HepG2 (cell line): ENCODE measurements around the gene ZNF277. TPM values are rescaled to one million over a fixed set of nuclear protein-coding genes. Genes with fewer than 3 reads are reported as not detected.

Source experiments
- ATAC-seq: fragments of 200-7000 bp; cut with Tn5 transposase; 3 replicates; pipeline ENCODE4 v1.9.1; 2020; ENCODE audit warnings: mild to moderate bottlenecking, moderate library complexity
- BruUV-seq: library from RNA; stranded (reverse); fragments of 400-500 nt; replicated peaks from 2 replicates; lab custom pipeline; 2021; lab: Mats Ljungman, UMichigan
- CTCF ChIA-PET: fragments of 300-600 bp; formaldehyde crosslinking; extraction: SDS; loops from one replicate; lab custom pipeline; 2021; ENCODE audit warnings: low total read pairs, inconsistent platforms, low intra/inter-chr PET ratio; lab: Yijun Ruan, JAX
- POLR2A ChIA-PET: fragments of 350-600 bp; sonication (Branson Sonifier 250); formaldehyde crosslinking; loops from one replicate; lab custom pipeline; 2020; ENCODE audit warnings: antibody characterized with exemption, inconsistent platforms; lab: Yijun Ruan, JAX
- DNase-seq: peaks from one replicate; pipeline ENCODE4 v3.0.0-alpha.2; 2015; ENCODE audit warnings: low spot score
- FAIRE-seq: peaks from 3 replicates; lab custom pipeline; 2011; peaks lifted over from hg19 to GRCh38; lab: Jason Lieb, UNC
- H2AFZ ChIP-seq: one replicate; pipeline ENCODE4 v1.6.1; 2011; ENCODE audit warnings: low read length, inconsistent platforms
- H3K27ac ChIP-seq: fragments of 300-600 bp; 3 replicates; pipeline ENCODE4 v1.8.0; 2011; ENCODE audit warnings: mixed run types, mild to moderate bottlenecking, mixed read lengths, low read length, inconsistent platforms; ENCODE audit not compliant: insufficient read depth; ENCODE audit errors: extremely low read length
- H3K27me3 ChIP-seq, 2 experiments: fragments of 200-600 bp in 1 of 2; 2 replicates in 1 of 2; 3 replicates in 1 of 2; pipeline versions ENCODE4 v1.6.0 to v1.8.0; 2011; ENCODE audit warnings: low read length in 2 of 2, mild to moderate bottlenecking in 2 of 2, moderate library complexity in 2 of 2, inconsistent platforms in 1 of 2; ENCODE audit not compliant: insufficient read depth in 2 of 2, control insufficient read depth in 1 of 2
- H3K36me3 ChIP-seq, 2 experiments: fragments of 200-600 bp in 1 of 2; replicated peaks in 1 of 2; 2 replicates in 1 of 2; 3 replicates in 1 of 2; pipeline versions ENCODE4 v1.5.1 to v1.8.0; 2011; ENCODE audit warnings: low read length in 2 of 2, inconsistent platforms in 1 of 2; ENCODE audit not compliant: insufficient read depth in 2 of 2, control insufficient read depth in 1 of 2
- H3K4me1 ChIP-seq: 2 replicates; pipeline ENCODE4 v1.5.1; 2012; ENCODE audit warnings: low read length, inconsistent platforms; ENCODE audit not compliant: insufficient read depth
- H3K4me2 ChIP-seq: 2 replicates; pipeline ENCODE4 v1.6.0; 2011; ENCODE audit warnings: low read depth, low read length, inconsistent platforms
- H3K4me3 ChIP-seq, 3 experiments: fragments of 200-600 bp in 1 of 3; sonication (generic), shearing (Covaris generic) in 1 of 3; replicated peaks in 1 of 3; 2 replicates each; pipeline ENCODE4 v1.5.1; 2011 to 2016; ENCODE audit warnings: low read length in 3 of 3, inconsistent platforms in 2 of 3, low read depth in 2 of 3, mild to moderate bottlenecking in 2 of 3, control low read depth in 1 of 3, mixed read lengths in 1 of 3; ENCODE audit not compliant: insufficient read depth in 1 of 3
- H3K79me2 ChIP-seq: one replicate; pipeline ENCODE4 v1.6.1; 2011; ENCODE audit warnings: low read length, inconsistent platforms; ENCODE audit not compliant: insufficient read depth
- H3K9ac ChIP-seq: 2 replicates; pipeline ENCODE4 v1.6.0; 2011; ENCODE audit warnings: mild to moderate bottlenecking, low read depth, low read length, inconsistent platforms; ENCODE audit not compliant: insufficient read depth
- H3K9me3 ChIP-seq: 2 replicates; pipeline ENCODE4 v1.5.1; 2012; ENCODE audit warnings: mild to moderate bottlenecking, low read length
- H4K20me1 ChIP-seq: 2 replicates; pipeline ENCODE4 v1.6.0; 2011; ENCODE audit warnings: inconsistent platforms, mild to moderate bottlenecking, low read length, moderate library complexity; ENCODE audit not compliant: insufficient read depth
- FOXP1 ChIP-seq, 2 experiments: fragments of 450-650 bp in 1 of 2; IDR thresholded peaks; 2 replicates each; pipeline ENCODE4 v1.6.1; 2017 to 2018; ENCODE audit warnings: antibody characterized with exemption in 1 of 2
- RARA ChIP-seq: IDR thresholded peaks from 2 replicates; pipeline ENCODE4 v1.6.1; 2016; ENCODE audit warnings: missing genetic modification reagents, missing compliant biosample characterization
- SALL1 ChIP-seq: sonication (generic); formaldehyde crosslinking; IDR thresholded peaks from 2 replicates; pipeline ENCODE4 v1.8.0; 2022; ENCODE audit warnings: mild to moderate bottlenecking, missing genetic modification reagents
- SMAD3 ChIP-seq: sonication (generic); formaldehyde crosslinking; IDR thresholded peaks from 2 replicates; pipeline ENCODE4 v1.4.0; 2020; ENCODE audit warnings: missing genetic modification reagents
- SOX13 ChIP-seq, 3 experiments: fragments of 450-650 bp in 1 of 3; sonication (generic) in 1 of 3; formaldehyde crosslinking in 1 of 3; IDR thresholded peaks in 2 of 3; conservative IDR thresholded peaks in 1 of 3; 2 replicates each; pipeline versions ENCODE4 v1.5.0 to v1.6.1; 2016 to 2020; ENCODE audit warnings: antibody characterized with exemption in 1 of 3, mild to moderate bottlenecking in 1 of 3, missing compliant biosample characterization in 1 of 3, missing genetic modification reagents in 1 of 3, moderate library complexity in 1 of 3
- WGBS: methylation state at CpG from one replicate; pipeline ENCODE4 v1.1.6; 2017; ENCODE audit warnings: low lambda C conversion rate; 5-methylcytosine and 5-hydroxymethylcytosine counted together
- in situ Hi-C: cut with HindIII; loops from 2 replicates; pipeline ENCODE4 v1.10.0; 2017; ENCODE audit warnings: low pct_unique_long_range_greater_than_20kb; ENCODE audit not compliant: extremely low pct_ligation_motif_present
- intact Hi-C: fragments of 100-400 bp; cut with micrococcal nuclease; formaldehyde crosslinking; loops from one replicate; pipeline ENCODE4 v1.10.0; 2022; ENCODE audit not compliant: unreplicated experiment
- polyA plus RNA-seq, 8 experiments: library from polyadenylated mRNA; depleted of rRNA in 3 of 8; stranded (reverse) in 7 of 8; unstranded in 1 of 8; fragments of >200 nt; fragmentation: Illumina TruSeq in 4 of 8; extraction: Trizol in 4 of 8; gene quantifications; 2 replicates each; pipeline versions ENCODE4 v1.2.1 to v1.2.3, GENCODE V29; 2011 to 2016; ENCODE audit warnings: low read depth in 4 of 8, missing spikeins in 1 of 8, mixed read lengths in 1 of 8; ENCODE audit not compliant: insufficient read depth in 1 of 8
- total RNA-seq, 5 experiments: library from RNA; depleted of rRNA; stranded (reverse); fragments of >200 nt; fragmentation: Illumina TruSeq; extraction: Trizol; gene quantifications; 2 replicates each; pipeline ENCODE4 v1.2.3, GENCODE V29; 2016; ENCODE audit warnings: low read depth in 1 of 5
- TF ChIP-seq, protein P1 (sequence below): sonication (generic); formaldehyde crosslinking; IDR thresholded peaks from 2 replicates; pipeline ENCODE4 v1.4.0; 2020; ENCODE audit warnings: mild to moderate bottlenecking, missing genetic modification reagents
- TF ChIP-seq, protein P2 (sequence below): sonication (generic); formaldehyde crosslinking; IDR thresholded peaks from 2 replicates; pipeline ENCODE4 v1.4.0; 2020; ENCODE audit warnings: missing genetic modification reagents

The ZNF277 gene
- total and polyA plus RNA-seq, 2 of the 13 experiments (the other 11 are each of a cell fraction or from before 2014, with no cell fraction given), result 29.1 to 30.1 TPM

GRCh38 chr7:112183266-112183665, 23.2 kb upstream of the ZNF277 start:
- Histone ChIP-seq H3K27me3 (no peaks in the 10 kb centered on the region), H2AFZ (no peak overlapping the region), H3K4me3 (no peak overlapping the region), H3K4me2 (peak overlapping the region; percentile 49; the same call in 1 of the 2 replicates), H4K20me1 (peaks cover 14% of the 10 kb centered on the region), H3K9me3 (no peaks in the 10 kb centered on the region), H3K36me3 (no peaks in the 10 kb centered on the region), H3K4me1 (peaks cover 46% of the 10 kb centered on the region), H3K9ac (no peak overlapping the region), H3K79me2 (peaks cover 69% of the 10 kb centered on the region), H3K27ac (no peak overlapping the region)
- no TSS peak for BruUV-seq
- ChIA-PET CTCF (no interaction called here), POLR2A (interaction anchor here (1.0 to 1.6 kb wide), 4 partner anchors 11 to 252 kb away, joined by 3 to 5 read pairs (median 4); no protein-coding TSS in a partner anchor)
- intact Hi-C loops (no loop called here), in situ Hi-C loops (no loop called here)
- ATAC-seq, result peak; percentile 70
- 20% methylated on average over 1 of the region's 1 CpG for WGBS
- peak; percentile 32 for DNase-seq
- no peak for FAIRE-seq
- no peak for TF ChIP-seq SMAD3 (CRISPR knock-in tag)
- TF ChIP-seq, protein P1, sequence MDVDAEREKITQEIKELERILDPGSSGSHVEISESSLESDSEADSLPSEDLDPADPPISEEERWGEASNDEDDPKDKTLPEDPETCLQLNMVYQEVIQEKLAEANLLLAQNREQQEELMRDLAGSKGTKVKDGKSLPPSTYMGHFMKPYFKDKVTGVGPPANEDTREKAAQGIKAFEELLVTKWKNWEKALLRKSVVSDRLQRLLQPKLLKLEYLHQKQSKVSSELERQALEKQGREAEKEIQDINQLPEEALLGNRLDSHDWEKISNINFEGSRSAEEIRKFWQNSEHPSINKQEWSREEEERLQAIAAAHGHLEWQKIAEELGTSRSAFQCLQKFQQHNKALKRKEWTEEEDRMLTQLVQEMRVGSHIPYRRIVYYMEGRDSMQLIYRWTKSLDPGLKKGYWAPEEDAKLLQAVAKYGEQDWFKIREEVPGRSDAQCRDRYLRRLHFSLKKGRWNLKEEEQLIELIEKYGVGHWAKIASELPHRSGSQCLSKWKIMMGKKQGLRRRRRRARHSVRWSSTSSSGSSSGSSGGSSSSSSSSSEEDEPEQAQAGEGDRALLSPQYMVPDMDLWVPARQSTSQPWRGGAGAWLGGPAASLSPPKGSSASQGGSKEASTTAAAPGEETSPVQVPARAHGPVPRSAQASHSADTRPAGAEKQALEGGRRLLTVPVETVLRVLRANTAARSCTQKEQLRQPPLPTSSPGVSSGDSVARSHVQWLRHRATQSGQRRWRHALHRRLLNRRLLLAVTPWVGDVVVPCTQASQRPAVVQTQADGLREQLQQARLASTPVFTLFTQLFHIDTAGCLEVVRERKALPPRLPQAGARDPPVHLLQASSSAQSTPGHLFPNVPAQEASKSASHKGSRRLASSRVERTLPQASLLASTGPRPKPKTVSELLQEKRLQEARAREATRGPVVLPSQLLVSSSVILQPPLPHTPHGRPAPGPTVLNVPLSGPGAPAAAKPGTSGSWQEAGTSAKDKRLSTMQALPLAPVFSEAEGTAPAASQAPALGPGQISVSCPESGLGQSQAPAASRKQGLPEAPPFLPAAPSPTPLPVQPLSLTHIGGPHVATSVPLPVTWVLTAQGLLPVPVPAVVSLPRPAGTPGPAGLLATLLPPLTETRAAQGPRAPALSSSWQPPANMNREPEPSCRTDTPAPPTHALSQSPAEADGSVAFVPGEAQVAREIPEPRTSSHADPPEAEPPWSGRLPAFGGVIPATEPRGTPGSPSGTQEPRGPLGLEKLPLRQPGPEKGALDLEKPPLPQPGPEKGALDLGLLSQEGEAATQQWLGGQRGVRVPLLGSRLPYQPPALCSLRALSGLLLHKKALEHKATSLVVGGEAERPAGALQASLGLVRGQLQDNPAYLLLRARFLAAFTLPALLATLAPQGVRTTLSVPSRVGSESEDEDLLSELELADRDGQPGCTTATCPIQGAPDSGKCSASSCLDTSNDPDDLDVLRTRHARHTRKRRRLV, result 0 out of 2 replicates have a peak, but pooled peaks have one; percentile 5
- TF ChIP-seq RARA (CRISPR knock-in tag), result 0 out of 2 replicates have a peak, but pooled peaks have one; percentile 16
- no peak for TF ChIP-seq SOX13 (IDR thresholded peaks at IDR 0.05)
- TF ChIP-seq SOX13 (CRISPR knock-in tag; conservative IDR thresholded peaks at IDR 0.05 in 1 of 2, IDR thresholded peaks at IDR 0.05 in 1 of 2), result peak in 1 of 2 experiments; percentile 79; a peak in 2 of 4 replicates
- TF ChIP-seq, protein P2, sequence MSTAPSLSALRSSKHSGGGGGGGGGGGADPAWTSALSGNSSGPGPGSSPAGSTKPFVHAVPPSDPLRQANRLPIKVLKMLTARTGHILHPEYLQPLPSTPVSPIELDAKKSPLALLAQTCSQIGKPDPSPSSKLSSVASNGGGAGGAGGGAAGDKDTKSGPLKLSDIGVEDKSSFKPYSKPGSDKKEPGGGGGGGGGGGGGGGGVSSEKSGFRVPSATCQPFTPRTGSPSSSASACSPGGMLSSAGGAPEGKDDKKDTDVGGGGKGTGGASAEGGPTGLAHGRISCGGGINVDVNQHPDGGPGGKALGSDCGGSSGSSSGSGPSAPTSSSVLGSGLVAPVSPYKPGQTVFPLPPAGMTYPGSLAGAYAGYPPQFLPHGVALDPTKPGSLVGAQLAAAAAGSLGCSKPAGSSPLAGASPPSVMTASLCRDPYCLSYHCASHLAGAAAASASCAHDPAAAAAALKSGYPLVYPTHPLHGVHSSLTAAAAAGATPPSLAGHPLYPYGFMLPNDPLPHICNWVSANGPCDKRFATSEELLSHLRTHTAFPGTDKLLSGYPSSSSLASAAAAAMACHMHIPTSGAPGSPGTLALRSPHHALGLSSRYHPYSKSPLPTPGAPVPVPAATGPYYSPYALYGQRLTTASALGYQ (CRISPR knock-in tag), result no peak
- no peak for TF ChIP-seq FOXP1 (IDR thresholded peaks at IDR 0.05)
- peak; percentile 54; the same call in 1 of the 2 replicates for TF ChIP-seq FOXP1 (CRISPR knock-in tag; IDR thresholded peaks at IDR 0.05)
- TF ChIP-seq SALL1 (CRISPR knock-in tag), result peak; percentile 14; the same call in 1 of the 2 replicates
